HEK293 (cell line): ENCODE measurements around the gene CDK2.

ENCODE experiments used
- GFI1B ChIP-seq: fragments of 450-650 bp; formaldehyde crosslinking; IDR thresholded peaks from 2 replicates; pipeline ENCODE4 v1.5.1; 2016; ENCODE audit warnings: missing biosample characterization, missing genetic modification characterization
- KLF16 ChIP-seq: fragments of 450-650 bp; formaldehyde crosslinking; IDR thresholded peaks from 2 replicates; pipeline ENCODE4 v1.5.1; 2017; ENCODE audit warnings: missing biosample characterization, missing genetic modification characterization
- KLF9 ChIP-seq: fragments of 450-650 bp; formaldehyde crosslinking; IDR thresholded peaks from 2 replicates; pipeline ENCODE4 v1.5.1; 2016; ENCODE audit warnings: missing biosample characterization, missing genetic modification characterization, low read depth
- SALL2 ChIP-seq: fragments of 450-650 bp; formaldehyde crosslinking; IDR thresholded peaks from 2 replicates; pipeline ENCODE4 v1.5.0; 2017; ENCODE audit warnings: missing biosample characterization, mild to moderate bottlenecking, missing genetic modification characterization, borderline replicate concordance
- ZFP69B ChIP-seq: fragments of 450-650 bp; formaldehyde crosslinking; IDR thresholded peaks from 2 replicates; pipeline ENCODE4 v1.5.1; 2016; ENCODE audit warnings: missing biosample characterization, missing genetic modification characterization
- ZNF121 ChIP-seq: fragments of 450-650 bp; formaldehyde crosslinking; IDR thresholded peaks from 2 replicates; pipeline ENCODE4 v1.5.1; 2016; ENCODE audit warnings: missing biosample characterization, missing genetic modification characterization
- ZNF169 ChIP-seq: fragments of 450-650 bp; formaldehyde crosslinking; IDR thresholded peaks from 2 replicates; pipeline ENCODE4 v1.5.1; 2016; ENCODE audit warnings: missing biosample characterization, missing genetic modification characterization
- ZNF2 ChIP-seq: fragments of 450-650 bp; formaldehyde crosslinking; IDR thresholded peaks from 2 replicates; pipeline ENCODE4 v1.5.1; 2016; ENCODE audit warnings: missing biosample characterization, missing genetic modification characterization
- ZNF214 ChIP-seq: fragments of 450-650 bp; formaldehyde crosslinking; IDR thresholded peaks from 2 replicates; pipeline ENCODE4 v1.5.1; 2017; ENCODE audit warnings: missing biosample characterization, mild to moderate bottlenecking, missing genetic modification characterization, borderline replicate concordance
- ZNF266 ChIP-seq: fragments of 450-650 bp; formaldehyde crosslinking; IDR thresholded peaks from 2 replicates; pipeline ENCODE4 v1.5.1; 2016; ENCODE audit warnings: missing biosample characterization, missing genetic modification characterization, low read depth
- ZNF324 ChIP-seq: fragments of 450-650 bp; formaldehyde crosslinking; IDR thresholded peaks from 2 replicates; pipeline ENCODE4 v1.5.1; 2016; ENCODE audit warnings: missing biosample characterization, missing genetic modification characterization
- ZNF354C ChIP-seq: fragments of 450-650 bp; formaldehyde crosslinking; IDR thresholded peaks from 2 replicates; pipeline ENCODE4 v1.5.1; 2016; ENCODE audit warnings: missing biosample characterization, missing genetic modification characterization, low read depth, borderline replicate concordance
- ZNF404 ChIP-seq: fragments of 450-650 bp; formaldehyde crosslinking; IDR thresholded peaks from 2 replicates; pipeline ENCODE4 v1.5.1; 2017; ENCODE audit warnings: missing biosample characterization, missing genetic modification characterization
- ZNF555 ChIP-seq: fragments of 450-650 bp; formaldehyde crosslinking; conservative IDR thresholded peaks from 2 replicates; pipeline ENCODE4 v1.5.1; 2017; ENCODE audit warnings: missing biosample characterization, mild to moderate bottlenecking, missing genetic modification characterization, inconsistent platforms
- ZNF560 ChIP-seq: fragments of 450-650 bp; formaldehyde crosslinking; IDR thresholded peaks from 2 replicates; pipeline ENCODE4 v1.5.1; 2017; ENCODE audit warnings: missing biosample characterization, missing genetic modification characterization, borderline replicate concordance
- ZNF600 ChIP-seq: fragments of 450-650 bp; formaldehyde crosslinking; IDR thresholded peaks from 2 replicates; pipeline ENCODE4 v1.5.1; 2016; ENCODE audit warnings: missing biosample characterization, missing genetic modification characterization
- ZNF670 ChIP-seq: fragments of 450-650 bp; formaldehyde crosslinking; IDR thresholded peaks from 2 replicates; pipeline ENCODE4 v1.5.1; 2016; ENCODE audit warnings: missing biosample characterization, missing genetic modification characterization, low read depth
- TF ChIP-seq, protein P1 (sequence below): fragments of 450-650 bp; formaldehyde crosslinking; IDR thresholded peaks from 2 replicates; pipeline ENCODE4 v1.5.1; 2016; ENCODE audit warnings: missing biosample characterization, missing genetic modification characterization, borderline replicate concordance
- TF ChIP-seq, protein P2 (sequence below): fragments of 450-650 bp; formaldehyde crosslinking; IDR thresholded peaks from 2 replicates; pipeline ENCODE4 v1.5.1; 2016; ENCODE audit warnings: missing biosample characterization, missing genetic modification characterization
- TF ChIP-seq, protein P3 (sequence below): fragments of 450-650 bp; formaldehyde crosslinking; IDR thresholded peaks from 2 replicates; pipeline ENCODE4 v1.5.1; 2017; ENCODE audit warnings: missing biosample characterization, missing genetic modification characterization
- TF ChIP-seq, protein P4 (sequence below): fragments of 450-650 bp; formaldehyde crosslinking; IDR thresholded peaks from 2 replicates; pipeline ENCODE4 v1.5.1; 2016; ENCODE audit warnings: missing biosample characterization, missing genetic modification characterization
- TF ChIP-seq, protein P5 (sequence below): fragments of 450-650 bp; formaldehyde crosslinking; IDR thresholded peaks from 2 replicates; pipeline ENCODE4 v1.5.1; 2016; ENCODE audit warnings: missing biosample characterization, missing genetic modification characterization
- TF ChIP-seq, protein P6 (sequence below): fragments of 450-650 bp; formaldehyde crosslinking; IDR thresholded peaks from 2 replicates; pipeline ENCODE4 v1.5.1; 2016; ENCODE audit warnings: missing biosample characterization, missing genetic modification characterization
- TF ChIP-seq, protein P7 (sequence below): fragments of 450-650 bp; formaldehyde crosslinking; IDR thresholded peaks from 2 replicates; pipeline ENCODE4; 2016; ENCODE audit warnings: missing biosample characterization, missing genetic modification characterization

The CDK2 gene

DNA sequence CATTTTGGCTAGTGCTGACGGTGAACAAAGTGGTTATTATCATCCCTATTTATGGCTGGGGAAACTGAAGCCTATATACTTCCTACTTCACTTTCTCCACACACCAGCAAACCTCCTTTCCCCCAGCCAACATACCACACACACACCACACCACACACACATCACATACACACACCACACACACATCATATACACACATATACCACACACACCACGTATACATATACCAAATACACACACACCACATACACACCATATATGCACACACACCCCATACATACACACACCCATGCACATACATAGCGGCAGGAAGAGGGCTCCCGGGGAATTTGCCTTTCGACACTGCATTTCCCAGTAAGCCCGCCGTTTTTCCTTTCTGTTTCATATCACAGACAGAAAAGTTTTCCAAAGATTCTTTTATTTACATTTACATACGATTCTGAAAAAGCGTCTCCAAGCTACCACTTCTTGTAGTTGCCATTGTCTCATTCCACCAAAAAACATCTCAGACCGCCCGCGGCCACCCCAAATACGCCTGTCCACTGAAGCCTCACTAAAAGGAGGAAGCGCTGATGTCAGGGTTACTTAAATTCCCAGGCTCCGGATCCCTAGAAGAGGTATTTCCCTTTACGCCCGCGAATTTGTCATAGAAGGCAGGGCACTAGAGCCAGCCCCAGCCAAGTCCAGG is 6.4 kb downstream of the CDK2 start (continued):
- TF ChIP-seq, protein P1, sequence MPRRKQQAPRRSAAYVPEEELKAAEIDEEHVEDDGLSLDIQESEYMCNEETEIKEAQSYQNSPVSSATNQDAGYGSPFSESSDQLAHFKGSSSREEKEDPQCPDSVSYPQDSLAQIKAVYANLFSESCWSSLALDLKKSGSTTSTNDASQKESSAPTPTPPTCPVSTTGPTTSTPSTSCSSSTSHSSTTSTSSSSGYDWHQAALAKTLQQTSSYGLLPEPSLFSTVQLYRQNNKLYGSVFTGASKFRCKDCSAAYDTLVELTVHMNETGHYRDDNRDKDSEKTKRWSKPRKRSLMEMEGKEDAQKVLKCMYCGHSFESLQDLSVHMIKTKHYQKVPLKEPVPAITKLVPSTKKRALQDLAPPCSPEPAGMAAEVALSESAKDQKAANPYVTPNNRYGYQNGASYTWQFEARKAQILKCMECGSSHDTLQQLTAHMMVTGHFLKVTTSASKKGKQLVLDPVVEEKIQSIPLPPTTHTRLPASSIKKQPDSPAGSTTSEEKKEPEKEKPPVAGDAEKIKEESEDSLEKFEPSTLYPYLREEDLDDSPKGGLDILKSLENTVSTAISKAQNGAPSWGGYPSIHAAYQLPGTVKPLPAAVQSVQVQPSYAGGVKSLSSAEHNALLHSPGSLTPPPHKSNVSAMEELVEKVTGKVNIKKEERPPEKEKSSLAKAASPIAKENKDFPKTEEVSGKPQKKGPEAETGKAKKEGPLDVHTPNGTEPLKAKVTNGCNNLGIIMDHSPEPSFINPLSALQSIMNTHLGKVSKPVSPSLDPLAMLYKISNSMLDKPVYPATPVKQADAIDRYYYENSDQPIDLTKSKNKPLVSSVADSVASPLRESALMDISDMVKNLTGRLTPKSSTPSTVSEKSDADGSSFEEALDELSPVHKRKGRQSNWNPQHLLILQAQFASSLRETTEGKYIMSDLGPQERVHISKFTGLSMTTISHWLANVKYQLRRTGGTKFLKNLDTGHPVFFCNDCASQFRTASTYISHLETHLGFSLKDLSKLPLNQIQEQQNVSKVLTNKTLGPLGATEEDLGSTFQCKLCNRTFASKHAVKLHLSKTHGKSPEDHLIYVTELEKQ (tag by site-specific recombination): no peak
- TF ChIP-seq ZNF266 (tag by site-specific recombination) (no peak; the same call in 1 of the 2 replicates), ZFP69B (peak; percentile 86), KLF9 (tag by site-specific recombination) (peak; percentile 26), GFI1B (tag by site-specific recombination) (no peak), ZNF404 (tag by site-specific recombination) (no peak), ZNF324 (peak; percentile 87; the same call in 1 of the 2 replicates), ZNF214 (tag by site-specific recombination) (no peak), ZNF670 (tag by site-specific recombination) (no peak), ZNF555 (tag by site-specific recombination) (no peak), ZNF600 (peak; percentile 77; the same call in 1 of the 2 replicates), ZNF560 (tag by site-specific recombination) (no peak), KLF16 (tag by site-specific recombination) (no peak), ZNF354C (tag by site-specific recombination) (no peak), ZNF169 (0 out of 2 replicates have a peak, but pooled peaks have one; percentile 50), ZNF121 (tag by site-specific recombination) (no peak), SALL2 (tag by site-specific recombination) (no peak), ZNF2 (tag by site-specific recombination) (peak; percentile 92)
- TF ChIP-seq, protein P2, sequence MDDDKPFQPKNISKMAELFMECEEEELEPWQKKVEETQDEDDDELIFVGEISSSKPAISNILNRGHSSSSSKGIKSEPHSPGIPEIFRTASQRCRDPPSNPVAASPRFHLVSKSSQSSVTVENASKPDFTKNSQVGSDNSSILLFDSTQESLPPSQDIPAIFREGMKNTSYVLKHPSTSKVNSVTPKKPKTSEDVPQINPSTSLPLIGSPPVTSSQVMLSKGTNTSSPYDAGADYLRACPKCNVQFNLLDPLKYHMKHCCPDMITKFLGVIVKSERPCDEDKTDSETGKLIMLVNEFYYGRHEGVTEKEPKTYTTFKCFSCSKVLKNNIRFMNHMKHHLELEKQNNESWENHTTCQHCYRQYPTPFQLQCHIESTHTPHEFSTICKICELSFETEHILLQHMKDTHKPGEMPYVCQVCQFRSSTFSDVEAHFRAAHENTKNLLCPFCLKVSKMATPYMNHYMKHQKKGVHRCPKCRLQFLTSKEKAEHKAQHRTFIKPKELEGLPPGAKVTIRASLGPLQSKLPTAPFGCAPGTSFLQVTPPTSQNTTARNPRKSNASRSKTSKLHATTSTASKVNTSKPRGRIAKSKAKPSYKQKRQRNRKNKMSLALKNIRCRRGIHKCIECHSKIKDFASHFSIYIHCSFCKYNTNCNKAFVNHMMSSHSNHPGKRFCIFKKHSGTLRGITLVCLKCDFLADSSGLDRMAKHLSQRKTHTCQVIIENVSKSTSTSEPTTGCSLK (tag by site-specific recombination): no peak
- TF ChIP-seq, protein P3, sequence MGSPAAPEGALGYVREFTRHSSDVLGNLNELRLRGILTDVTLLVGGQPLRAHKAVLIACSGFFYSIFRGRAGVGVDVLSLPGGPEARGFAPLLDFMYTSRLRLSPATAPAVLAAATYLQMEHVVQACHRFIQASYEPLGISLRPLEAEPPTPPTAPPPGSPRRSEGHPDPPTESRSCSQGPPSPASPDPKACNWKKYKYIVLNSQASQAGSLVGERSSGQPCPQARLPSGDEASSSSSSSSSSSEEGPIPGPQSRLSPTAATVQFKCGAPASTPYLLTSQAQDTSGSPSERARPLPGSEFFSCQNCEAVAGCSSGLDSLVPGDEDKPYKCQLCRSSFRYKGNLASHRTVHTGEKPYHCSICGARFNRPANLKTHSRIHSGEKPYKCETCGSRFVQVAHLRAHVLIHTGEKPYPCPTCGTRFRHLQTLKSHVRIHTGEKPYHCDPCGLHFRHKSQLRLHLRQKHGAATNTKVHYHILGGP: no peak
- TF ChIP-seq, protein P4, sequence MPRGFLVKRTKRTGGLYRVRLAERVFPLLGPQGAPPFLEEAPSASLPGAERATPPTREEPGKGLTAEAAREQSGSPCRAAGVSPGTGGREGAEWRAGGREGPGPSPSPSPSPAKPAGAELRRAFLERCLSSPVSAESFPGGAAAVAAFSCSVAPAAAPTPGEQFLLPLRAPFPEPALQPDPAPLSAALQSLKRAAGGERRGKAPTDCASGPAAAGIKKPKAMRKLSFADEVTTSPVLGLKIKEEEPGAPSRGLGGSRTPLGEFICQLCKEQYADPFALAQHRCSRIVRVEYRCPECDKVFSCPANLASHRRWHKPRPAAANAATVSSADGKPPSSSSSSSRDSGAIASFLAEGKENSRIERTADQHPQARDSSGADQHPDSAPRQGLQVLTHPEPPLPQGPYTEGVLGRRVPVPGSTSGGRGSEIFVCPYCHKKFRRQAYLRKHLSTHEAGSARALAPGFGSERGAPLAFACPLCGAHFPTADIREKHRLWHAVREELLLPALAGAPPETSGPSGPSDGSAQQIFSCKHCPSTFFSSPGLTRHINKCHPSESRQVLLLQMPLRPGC: no peak
- TF ChIP-seq, protein P5, sequence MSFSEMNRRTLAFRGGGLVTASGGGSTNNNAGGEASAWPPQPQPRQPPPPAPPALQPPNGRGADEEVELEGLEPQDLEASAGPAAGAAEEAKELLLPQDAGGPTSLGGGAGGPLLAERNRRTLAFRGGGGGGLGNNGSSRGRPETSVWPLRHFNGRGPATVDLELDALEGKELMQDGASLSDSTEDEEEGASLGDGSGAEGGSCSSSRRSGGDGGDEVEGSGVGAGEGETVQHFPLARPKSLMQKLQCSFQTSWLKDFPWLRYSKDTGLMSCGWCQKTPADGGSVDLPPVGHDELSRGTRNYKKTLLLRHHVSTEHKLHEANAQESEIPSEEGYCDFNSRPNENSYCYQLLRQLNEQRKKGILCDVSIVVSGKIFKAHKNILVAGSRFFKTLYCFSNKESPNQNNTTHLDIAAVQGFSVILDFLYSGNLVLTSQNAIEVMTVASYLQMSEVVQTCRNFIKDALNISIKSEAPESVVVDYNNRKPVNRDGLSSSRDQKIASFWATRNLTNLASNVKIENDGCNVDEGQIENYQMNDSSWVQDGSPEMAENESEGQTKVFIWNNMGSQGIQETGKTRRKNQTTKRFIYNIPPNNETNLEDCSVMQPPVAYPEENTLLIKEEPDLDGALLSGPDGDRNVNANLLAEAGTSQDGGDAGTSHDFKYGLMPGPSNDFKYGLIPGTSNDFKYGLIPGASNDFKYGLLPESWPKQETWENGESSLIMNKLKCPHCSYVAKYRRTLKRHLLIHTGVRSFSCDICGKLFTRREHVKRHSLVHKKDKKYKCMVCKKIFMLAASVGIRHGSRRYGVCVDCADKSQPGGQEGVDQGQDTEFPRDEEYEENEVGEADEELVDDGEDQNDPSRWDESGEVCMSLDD (tag by site-specific recombination): no peak
- TF ChIP-seq, protein P6, sequence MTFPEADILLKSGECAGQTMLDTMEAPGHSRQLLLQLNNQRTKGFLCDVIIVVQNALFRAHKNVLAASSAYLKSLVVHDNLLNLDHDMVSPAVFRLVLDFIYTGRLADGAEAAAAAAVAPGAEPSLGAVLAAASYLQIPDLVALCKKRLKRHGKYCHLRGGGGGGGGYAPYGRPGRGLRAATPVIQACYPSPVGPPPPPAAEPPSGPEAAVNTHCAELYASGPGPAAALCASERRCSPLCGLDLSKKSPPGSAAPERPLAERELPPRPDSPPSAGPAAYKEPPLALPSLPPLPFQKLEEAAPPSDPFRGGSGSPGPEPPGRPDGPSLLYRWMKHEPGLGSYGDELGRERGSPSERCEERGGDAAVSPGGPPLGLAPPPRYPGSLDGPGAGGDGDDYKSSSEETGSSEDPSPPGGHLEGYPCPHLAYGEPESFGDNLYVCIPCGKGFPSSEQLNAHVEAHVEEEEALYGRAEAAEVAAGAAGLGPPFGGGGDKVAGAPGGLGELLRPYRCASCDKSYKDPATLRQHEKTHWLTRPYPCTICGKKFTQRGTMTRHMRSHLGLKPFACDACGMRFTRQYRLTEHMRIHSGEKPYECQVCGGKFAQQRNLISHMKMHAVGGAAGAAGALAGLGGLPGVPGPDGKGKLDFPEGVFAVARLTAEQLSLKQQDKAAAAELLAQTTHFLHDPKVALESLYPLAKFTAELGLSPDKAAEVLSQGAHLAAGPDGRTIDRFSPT (tag by site-specific recombination): no peak
- TF ChIP-seq, protein P7, sequence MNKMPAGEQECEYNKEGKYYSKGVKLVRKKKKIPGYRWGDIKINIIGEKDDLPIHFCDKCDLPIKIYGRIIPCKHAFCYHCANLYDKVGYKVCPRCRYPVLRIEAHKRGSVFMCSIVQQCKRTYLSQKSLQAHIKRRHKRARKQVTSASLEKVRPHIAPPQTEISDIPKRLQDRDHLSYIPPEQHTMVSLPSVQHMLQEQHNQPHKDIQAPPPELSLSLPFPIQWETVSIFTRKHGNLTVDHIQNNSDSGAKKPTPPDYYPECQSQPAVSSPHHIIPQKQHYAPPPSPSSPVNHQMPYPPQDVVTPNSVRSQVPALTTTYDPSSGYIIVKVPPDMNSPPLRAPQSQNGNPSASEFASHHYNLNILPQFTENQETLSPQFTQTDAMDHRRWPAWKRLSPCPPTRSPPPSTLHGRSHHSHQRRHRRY: no peak
